HepG2 (cell line): ENCODE results near the gene KLHL21. TPM values are rescaled to one million over a fixed set of nuclear protein-coding genes. Genes with fewer than 3 reads are reported as not detected.
A peak's percentile ranks its signal among the peaks of the same experiment; 100 is the strongest.

Experiments
- ATF2 ChIP-seq: sonication (generic); formaldehyde crosslinking; IDR thresholded peaks from 2 replicates; pipeline ENCODE4 v1.4.0; 2020; ENCODE audit warnings: missing genetic modification reagents
- ISL2 ChIP-seq: sonication (generic); formaldehyde crosslinking; IDR thresholded peaks from 2 replicates; pipeline ENCODE4 v1.5.0; 2020; ENCODE audit warnings: missing genetic modification reagents
- KIAA2018 ChIP-seq: sonication (generic); formaldehyde crosslinking; IDR thresholded peaks from 2 replicates; pipeline ENCODE4 v1.5.0; 2020; ENCODE audit warnings: mild to moderate bottlenecking, missing genetic modification reagents, borderline replicate concordance
- NR2C2 ChIP-seq: sonication (generic); formaldehyde crosslinking; IDR thresholded peaks from 2 replicates; pipeline ENCODE4 v1.4.0; 2020; ENCODE audit warnings: missing genetic modification reagents, mild to moderate bottlenecking, moderate library complexity, borderline replicate concordance
- PATZ1 ChIP-seq: sonication (generic); formaldehyde crosslinking; IDR thresholded peaks from 2 replicates; pipeline ENCODE4 v1.4.0; 2020; ENCODE audit warnings: missing genetic modification reagents
- TAF1 ChIP-seq: sonication (generic); formaldehyde crosslinking; IDR thresholded peaks from 2 replicates; pipeline ENCODE4 v1.4.0; 2020; ENCODE audit warnings: missing genetic modification reagents
- ZBTB44 ChIP-seq: sonication (generic); formaldehyde crosslinking; IDR thresholded peaks from 2 replicates; pipeline ENCODE4 v1.4.0; 2020; ENCODE audit warnings: missing genetic modification reagents
- ZNF232 ChIP-seq: sonication (generic); formaldehyde crosslinking; IDR thresholded peaks from 2 replicates; pipeline ENCODE4 v1.4.0; 2020; ENCODE audit warnings: missing genetic modification reagents, borderline replicate concordance
- ZNF280B ChIP-seq: sonication (generic); formaldehyde crosslinking; IDR thresholded peaks from 2 replicates; pipeline ENCODE4 v1.5.0; 2020; ENCODE audit warnings: missing genetic modification reagents, mild to moderate bottlenecking, borderline replicate concordance
- ZNF614 ChIP-seq: IDR thresholded peaks from 2 replicates; pipeline ENCODE4 v1.6.1; 2018; ENCODE audit warnings: missing biosample characterization, missing genetic modification reagents, inconsistent platforms, borderline replicate concordance
- polyA plus RNA-seq, 8 experiments: library from polyadenylated mRNA; depleted of rRNA in 3 of 8; stranded (reverse) in 7 of 8; unstranded in 1 of 8; fragments of >200 nt; fragmentation: Illumina TruSeq in 4 of 8; extraction: Trizol in 4 of 8; gene quantifications; 2 replicates each; pipeline versions ENCODE4 v1.2.1 to v1.2.3, GENCODE V29; 2011 to 2016; ENCODE audit warnings: low read depth in 4 of 8, missing spikeins in 1 of 8, mixed read lengths in 1 of 8; ENCODE audit not compliant: insufficient read depth in 1 of 8
- total RNA-seq, 5 experiments: library from RNA; depleted of rRNA; stranded (reverse); fragments of >200 nt; fragmentation: Illumina TruSeq; extraction: Trizol; gene quantifications; 2 replicates each; pipeline ENCODE4 v1.2.3, GENCODE V29; 2016; ENCODE audit warnings: low read depth in 1 of 5

Gene KLHL21
- total and polyA plus RNA-seq, 2 of the 13 experiments (the other 11 are each of a cell fraction or from before 2014, with no cell fraction given): 14.8 to 25.0 TPM

DNA sequence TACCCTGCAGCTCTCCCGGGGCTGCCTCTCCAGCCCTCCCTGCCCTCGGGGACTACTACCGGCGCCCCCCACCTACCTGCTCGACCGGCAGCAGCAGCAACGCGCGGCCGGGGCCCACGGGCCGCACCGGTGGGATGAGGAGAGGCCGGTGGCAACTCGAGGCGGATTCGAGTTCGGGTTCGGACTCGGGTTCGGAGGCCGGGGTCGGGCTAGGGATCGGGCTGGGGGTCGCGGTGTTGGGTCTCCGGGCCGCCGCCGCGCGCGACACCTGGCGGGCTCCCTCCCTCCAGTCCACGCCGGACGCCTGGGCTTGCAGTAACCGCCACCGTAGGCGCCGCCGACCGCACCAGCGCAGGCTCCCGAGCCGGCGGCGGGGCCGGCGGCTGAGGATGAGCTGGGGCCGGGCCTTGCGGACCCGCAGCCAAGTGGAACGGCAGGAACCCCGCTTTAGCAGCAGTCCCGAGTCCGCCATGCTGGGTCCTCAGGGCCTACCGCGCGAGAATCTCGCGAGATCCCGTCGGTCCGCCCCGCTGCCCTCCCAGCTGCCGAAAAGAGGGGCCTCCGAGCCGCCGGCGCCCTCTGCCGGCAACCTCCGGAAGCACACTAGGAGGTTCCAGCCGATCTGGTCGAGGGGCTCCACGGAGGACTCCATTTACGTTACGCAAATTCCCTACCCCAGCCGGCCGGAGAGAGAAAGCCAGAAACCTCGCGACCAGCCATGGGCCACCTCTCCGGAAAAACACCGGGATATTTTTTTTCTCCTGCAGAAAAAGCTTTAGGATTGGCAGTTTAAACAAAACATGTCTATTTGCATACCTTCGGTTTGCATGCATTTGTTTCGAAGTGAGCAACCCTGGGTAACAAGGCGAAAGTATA, 48.4 kb downstream of the KLHL21 start, which contains the start of gene NOL9 (continued):
- TF ChIP-seq ATF2 (peak; percentile 74), PATZ1 (CRISPR knock-in tag) (peak; percentile 75; the same call in 1 of the 2 replicates), NR2C2 (CRISPR knock-in tag) (peak; percentile 88), ZBTB44 (CRISPR knock-in tag) (no peak), ZNF614 (peak; percentile 63; the same call in 1 of the 2 replicates), ZNF280B (CRISPR knock-in tag) (no peak), ISL2 (peak; percentile 86), TAF1 (CRISPR knock-in tag) (peak; percentile 92), KIAA2018 (CRISPR knock-in tag) (no peak), ZNF232 (CRISPR knock-in tag) (no peak; the same call in 1 of the 2 replicates)
